Gastrocnemius medialis (tissue), 4 donors: ENCODE results near the gene SLC22A9.

Experiments
- CTCF ChIP-seq, 5 experiments: fragments of 450-650 bp in 3 of 5; fragments of 200-600 bp in 2 of 5; sonication (generic) in 2 of 5; IDR thresholded peaks in 4 of 5; conservative IDR thresholded peaks in 1 of 5; 1 replicate in 4 of 5; 2 replicates in 1 of 5; pipeline ENCODE4 v1.5.1; 2016 to 2019; ENCODE audit warnings: antibody characterized with exemption in 5 of 5, mild to moderate bottlenecking in 3 of 5, moderate library complexity in 3 of 5
- POLR2A ChIP-seq, 2 donors: fragments of 450-650 bp; IDR thresholded peaks; one replicate each; pipeline ENCODE4 v1.6.1; 2017; ENCODE audit warnings: antibody characterized with exemption in 2 of 2, mild to moderate bottlenecking in 2 of 2, moderate library complexity in 2 of 2

- TF ChIP-seq POLR2A (IDR thresholded peaks at IDR 0.05) (no peak), CTCF (IDR thresholded peaks at IDR 0.05 in 4 of 5, conservative IDR thresholded peaks at IDR 0.05 in 1 of 5) (no peak)
Measured at GRCh38 chr11:63352144-63352543, 17.4 kb upstream of the SLC22A9 start.
